CD14-positive monocyte (primary cell): ENCODE results near the gene EBNA1BP2. TPM values are rescaled to one million over a fixed set of nuclear protein-coding genes. Genes with fewer than 3 reads are reported as not detected.

Experiments
- DNase-seq, 3 donors: peaks; one replicate each; pipeline ENCODE4 v3.0.0-alpha.2; 2011 to 2022
- H2AFZ ChIP-seq: 2 replicates; pipeline ENCODE4 v1.6.0; 2012; ENCODE audit warnings: mild to moderate bottlenecking, low read depth, low read length, inconsistent platforms; ENCODE audit not compliant: insufficient read depth, poor library complexity, severe bottlenecking
- H3K27ac ChIP-seq, 2 donors: 1 replicate in 1 of 2; 2 replicates in 1 of 2; pipeline ENCODE4 v1.5.1; 2012 to 2013; ENCODE audit warnings: low read length in 2 of 2, control low read depth in 1 of 2, inconsistent platforms in 1 of 2, low read depth in 1 of 2, mild to moderate bottlenecking in 1 of 2
- H3K27me3 ChIP-seq, 2 donors: one replicate each; pipeline versions ENCODE4 v1.6.0 to v1.6.1; 2011 to 2013; ENCODE audit warnings: low read length in 2 of 2; ENCODE audit not compliant: control insufficient read depth in 2 of 2, insufficient read depth in 2 of 2
- H3K36me3 ChIP-seq, 2 donors: replicated peaks in 1 of 2; 1 replicate in 1 of 2; 2 replicates in 1 of 2; pipeline versions ENCODE4 v1.5.1 to v1.6.1; 2012 to 2013; ENCODE audit warnings: low read length in 2 of 2, control low read depth in 1 of 2, inconsistent platforms in 1 of 2, mild to moderate bottlenecking in 1 of 2; ENCODE audit not compliant: insufficient read depth in 2 of 2, control insufficient read depth in 1 of 2
- H3K4me1 ChIP-seq, 2 donors: 1 replicate in 1 of 2; 2 replicates in 1 of 2; pipeline versions ENCODE4 v1.5.1 to v1.6.1; 2012 to 2013; ENCODE audit warnings: low read length in 2 of 2, control low read depth in 1 of 2, inconsistent platforms in 1 of 2, mild to moderate bottlenecking in 1 of 2, moderate library complexity in 1 of 2; ENCODE audit not compliant: insufficient read depth in 2 of 2, control insufficient read depth in 1 of 2
- H3K4me2 ChIP-seq: replicated peaks from 2 replicates; pipeline ENCODE3; 2012; ENCODE audit warnings: low read length, moderate library complexity, mild to moderate bottlenecking; ENCODE audit not compliant: poor library complexity, severe bottlenecking; ENCODE audit errors: extremely low read depth
- H3K4me3 ChIP-seq, 3 experiments: fragments of 200-600 bp in 1 of 3; sonication (generic) in 1 of 3; replicated peaks in 1 of 3; 1 replicate in 2 of 3; 2 replicates in 1 of 3; pipeline ENCODE4 v1.5.1; 2011 to 2013; ENCODE audit warnings: low read length in 3 of 3, mild to moderate bottlenecking in 3 of 3, control low read depth in 2 of 3, low read depth in 2 of 3, inconsistent platforms in 1 of 3, moderate library complexity in 1 of 3
- H3K79me2 ChIP-seq: 2 replicates; pipeline ENCODE4 v1.6.0; 2012; ENCODE audit warnings: mild to moderate bottlenecking, control low read depth, inconsistent platforms, low read length, moderate library complexity; ENCODE audit not compliant: insufficient read depth
- H3K9ac ChIP-seq: 2 replicates; pipeline ENCODE4 v1.6.0; 2017; ENCODE audit warnings: low read length, mild to moderate bottlenecking; ENCODE audit not compliant: insufficient read depth, poor library complexity, severe bottlenecking
- H3K9me3 ChIP-seq, 2 donors: replicated peaks in 1 of 2; 1 replicate in 1 of 2; 2 replicates in 1 of 2; pipeline versions ENCODE4 v1.5.1 to v1.6.1; 2012 to 2013; ENCODE audit warnings: low read length in 2 of 2, control low read depth in 1 of 2; ENCODE audit not compliant: control insufficient read depth in 1 of 2, insufficient read depth in 1 of 2
- H4K20me1 ChIP-seq: 2 replicates; pipeline ENCODE4 v1.6.0; 2012; ENCODE audit warnings: mild to moderate bottlenecking, low read length, control low read depth, moderate library complexity; ENCODE audit not compliant: insufficient read depth
- H3K27ac Mint-ChIP-seq, 7 donors: one replicate each; pipeline ENCODE4 v1.8.0; 2020; ENCODE audit warnings: mild to moderate bottlenecking in 7 of 7, mixed read lengths in 7 of 7, moderate library complexity in 6 of 7, inconsistent platforms in 2 of 7
- H3K27me3 Mint-ChIP-seq, 3 donors: one replicate each; pipeline ENCODE4 v1.8.0; 2021 to 2022; ENCODE audit warnings: low read depth in 3 of 3, mild to moderate bottlenecking in 3 of 3, mixed read lengths in 3 of 3, moderate library complexity in 3 of 3, inconsistent platforms in 1 of 3
- H3K36me3 Mint-ChIP-seq, 2 donors: one replicate each; pipeline ENCODE4 v1.8.0; 2020; ENCODE audit warnings: mixed read lengths in 2 of 2, inconsistent platforms in 1 of 2, mild to moderate bottlenecking in 1 of 2
- H3K4me1 Mint-ChIP-seq: one replicate; pipeline ENCODE4 v1.8.0; 2020; ENCODE audit warnings: mild to moderate bottlenecking, mixed read lengths
- H3K4me3 Mint-ChIP-seq, 2 donors: one replicate each; pipeline ENCODE4 v1.8.0; 2020; ENCODE audit warnings: mild to moderate bottlenecking in 2 of 2, mixed read lengths in 2 of 2, moderate library complexity in 1 of 2
- H3K9me3 Mint-ChIP-seq, 7 donors: one replicate each; pipeline ENCODE4 v1.8.0; 2020 to 2022; ENCODE audit warnings: mixed read lengths in 7 of 7, mild to moderate bottlenecking in 6 of 7, moderate library complexity in 6 of 7, inconsistent platforms in 2 of 7
- WGBS: methylation state at CpG from one replicate; pipeline ENCODE4 v1.1.5; 2013; ENCODE audit warnings: missing lambda C conversion rate; ENCODE audit not compliant: insufficient coverage; 5-methylcytosine and 5-hydroxymethylcytosine counted together
- intact Hi-C, 2 donors: fragments of 100-400 bp; cut with micrococcal nuclease; formaldehyde crosslinking; loops; one replicate each; pipeline versions ENCODE4 v1.15.0 to v1.15.1; 2023
- polyA plus RNA-seq, 3 donors: library from polyadenylated mRNA; depleted of rRNA in 1 of 3; unstranded in 2 of 3; stranded (reverse) in 1 of 3; fragments of 300-500 nt in 2 of 3; fragments of >200 nt in 1 of 3; fragmentation: Illumina TruSeq in 2 of 3; gene quantifications; 1 replicate in 2 of 3; 2 replicates in 1 of 3; pipeline ENCODE4 v1.2.3, GENCODE V29; 2012 to 2021
- TF ChIP-seq, protein P1 (sequence below): fragments of 200-600 bp; IDR thresholded peaks from one replicate; pipeline ENCODE4 v1.8.0; 2022; ENCODE audit warnings: antibody characterized with exemption, mild to moderate bottlenecking

EBNA1BP2 gene
- polyA plus RNA-seq, 3 donors = 10.2 to 37.2 (median 30.9) TPM

DNA sequence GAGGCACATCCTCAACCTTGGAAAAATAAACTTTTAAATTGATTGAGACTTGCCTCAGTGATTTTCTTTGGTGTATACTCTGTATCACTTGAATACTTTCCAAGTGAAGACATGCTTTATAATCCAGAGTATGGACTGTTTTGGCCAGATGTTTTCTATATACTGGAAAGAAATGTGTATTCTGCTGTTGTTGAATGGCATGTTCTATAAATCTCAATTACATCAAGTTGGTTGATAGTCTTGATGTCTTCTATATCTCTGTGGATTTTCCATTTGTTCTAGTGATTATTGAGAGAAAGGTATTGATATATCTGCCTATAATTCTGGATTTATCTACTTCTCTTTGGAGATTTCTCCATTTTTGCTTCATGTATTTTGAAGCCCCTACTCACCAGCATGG, 37.5 kb downstream of the EBNA1BP2 start:
- H3K4me3 Mint-ChIP-seq = no peak overlapping the region
- no peak overlapping the region for H3K27ac ChIP-seq
- no peaks in the 10 kb centered on the region for H3K36me3 ChIP-seq
- H3K27ac Mint-ChIP-seq = no peak overlapping the region
- DNase-seq = no peak
- no peak overlapping the region for H3K4me2 ChIP-seq
- peaks cover 3% of the 10 kb centered on the region for H3K4me1 Mint-ChIP-seq
- H3K79me2 ChIP-seq = no peaks in the 10 kb centered on the region
- H3K27me3 ChIP-seq = no peaks in the 10 kb centered on the region
- H3K9me3 Mint-ChIP-seq = peaks cover 0 to 14% (median 1%) of the 10 kb centered on the region in 7 donors
- no peak overlapping the region for H3K9ac ChIP-seq
- H3K4me3 ChIP-seq = no peak overlapping the region
- TF ChIP-seq, protein P1, sequence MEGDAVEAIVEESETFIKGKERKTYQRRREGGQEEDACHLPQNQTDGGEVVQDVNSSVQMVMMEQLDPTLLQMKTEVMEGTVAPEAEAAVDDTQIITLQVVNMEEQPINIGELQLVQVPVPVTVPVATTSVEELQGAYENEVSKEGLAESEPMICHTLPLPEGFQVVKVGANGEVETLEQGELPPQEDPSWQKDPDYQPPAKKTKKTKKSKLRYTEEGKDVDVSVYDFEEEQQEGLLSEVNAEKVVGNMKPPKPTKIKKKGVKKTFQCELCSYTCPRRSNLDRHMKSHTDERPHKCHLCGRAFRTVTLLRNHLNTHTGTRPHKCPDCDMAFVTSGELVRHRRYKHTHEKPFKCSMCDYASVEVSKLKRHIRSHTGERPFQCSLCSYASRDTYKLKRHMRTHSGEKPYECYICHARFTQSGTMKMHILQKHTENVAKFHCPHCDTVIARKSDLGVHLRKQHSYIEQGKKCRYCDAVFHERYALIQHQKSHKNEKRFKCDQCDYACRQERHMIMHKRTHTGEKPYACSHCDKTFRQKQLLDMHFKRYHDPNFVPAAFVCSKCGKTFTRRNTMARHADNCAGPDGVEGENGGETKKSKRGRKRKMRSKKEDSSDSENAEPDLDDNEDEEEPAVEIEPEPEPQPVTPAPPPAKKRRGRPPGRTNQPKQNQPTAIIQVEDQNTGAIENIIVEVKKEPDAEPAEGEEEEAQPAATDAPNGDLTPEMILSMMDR = no peak
- no peaks in the 10 kb centered on the region for H3K4me1 ChIP-seq
- no peaks in the 10 kb centered on the region for H4K20me1 ChIP-seq
- intact Hi-C loops = no loop called here
- H3K36me3 Mint-ChIP-seq = no peaks in the 10 kb centered on the region
- no peaks in the 10 kb centered on the region for H3K9me3 ChIP-seq
- H2AFZ ChIP-seq = no peak overlapping the region
- peaks cover 4 to 12% (median 7%) of the 10 kb centered on the region in 3 donors for H3K27me3 Mint-ChIP-seq

DNA sequence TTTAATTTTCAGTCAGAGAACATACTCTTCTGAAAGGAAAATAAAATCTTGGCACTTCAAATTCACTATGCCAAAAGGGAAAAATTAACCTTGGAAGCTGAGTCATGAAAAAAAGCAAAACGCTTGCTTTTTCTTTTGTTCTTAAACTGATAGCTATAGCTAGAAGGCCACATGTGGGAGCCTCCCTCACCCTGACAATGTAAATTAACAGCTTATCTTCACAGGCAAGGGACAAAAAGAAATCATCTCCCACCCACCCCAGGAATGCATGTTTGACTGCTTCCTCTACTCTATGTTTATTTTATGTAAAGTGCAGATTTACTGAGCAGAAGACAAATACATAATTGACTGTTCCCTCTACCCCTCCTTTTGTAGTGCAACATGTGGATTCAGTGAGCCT, 38.0 kb downstream of the EBNA1BP2 start:
- Histone ChIP-seq H3K9ac (no peak overlapping the region), H3K4me1 (no peaks in the 10 kb centered on the region), H3K4me3 (no peak overlapping the region), H3K79me2 (no peaks in the 10 kb centered on the region), H3K9me3 (no peaks in the 10 kb centered on the region), H4K20me1 (no peaks in the 10 kb centered on the region), H3K27me3 (no peaks in the 10 kb centered on the region), H3K4me2 (no peak overlapping the region), H2AFZ (no peak overlapping the region), H3K27ac (no peak overlapping the region), H3K36me3 (no peaks in the 10 kb centered on the region)
- TF ChIP-seq, protein P1 = no peak
- H3K9me3 Mint-ChIP-seq = peaks cover 0 to 13% (median 1%) of the 10 kb centered on the region in 7 donors
- 86% methylated on average over 1 of the region's 1 CpG for WGBS
- no peak overlapping the region for H3K4me3 Mint-ChIP-seq
- no peaks in the 10 kb centered on the region for H3K36me3 Mint-ChIP-seq
- no peak for DNase-seq
- peaks cover 3% of the 10 kb centered on the region for H3K4me1 Mint-ChIP-seq
- no peak overlapping the region for H3K27ac Mint-ChIP-seq
- H3K27me3 Mint-ChIP-seq = peaks cover 4 to 12% (median 7%) of the 10 kb centered on the region in 3 donors
- intact Hi-C loops = no loop called here
